Measurements from ENCODE around the gene MEX3A. TPM values are rescaled to one million over a fixed set of nuclear protein-coding genes. Genes with fewer than 3 reads are reported as not detected.
"Not testable (repeated sequence)": the region's sequence is repeated elsewhere in the genome, so short reads cannot be mapped to it uniquely, and the experiment has no call there.

MEX3A gene
- total and polyA plus RNA-seq, 9 donors: 3.5 to 12.4 (median 9.1) TPM

GRCh38 chr1:156128654-156129597 lies 46.7 kb upstream of the MEX3A start:
- H3K27me3 ChIP-seq: no peaks in the 10 kb centered on the region
- peak overlapping the region; percentile 17 for H3K4me3 ChIP-seq
- peak; percentile 77 to 83 (median 80) for DNase-seq
- H3K36me3 ChIP-seq: no peaks in the 10 kb centered on the region
- intact Hi-C loops (cut with DNase I): loop anchor here in 1 of 4 donors (2.0 kb wide), 1 partner anchor 32 kb away; no protein-coding TSS in a partner anchor
- H3K27ac ChIP-seq: peak overlapping the region; percentile 95 to 99
- H3K9me3 ChIP-seq: no peaks in the 10 kb centered on the region
- TF ChIP-seq POLR2A (IDR thresholded peaks at IDR 0.05) (no peak), CTCF (IDR thresholded peaks at IDR 0.05) (peak in 1 of 3 donors; percentile 4), EP300 (IDR thresholded peaks at IDR 0.05) (peak; percentile 54)
- 0 to 5% (median 1%) methylated on average over 8 of the region's 8 CpGs for WGBS, 3 donors
- peaks cover 44% of the 10 kb centered on the region for H3K4me1 ChIP-seq (ENCODE audit: insufficient read depth)

- peak in 1 of 5 donors; percentile 32 for DNase-seq
- Histone ChIP-seq H3K4me1 (ENCODE audit: insufficient read depth) (peaks cover 44% of the 10 kb centered on the region), H3K27me3 (no peaks in the 10 kb centered on the region), H3K4me3 (peak overlapping the region; percentile 15), H3K27ac (peak overlapping the region; percentile 95 to 99), H3K36me3 (no peaks in the 10 kb centered on the region), H3K9me3 (no peaks in the 10 kb centered on the region)
- WGBS, 3 donors: 7 to 11% (median 9%) methylated on average over 2 of the region's 2 CpGs
- intact Hi-C loops (cut with DNase I): loop anchor here in 1 of 4 donors (2.0 kb wide), 1 partner anchor 31 kb away; no protein-coding TSS in a partner anchor
- TF ChIP-seq CTCF (IDR thresholded peaks at IDR 0.05): no peak
- no peak for TF ChIP-seq EP300 (IDR thresholded peaks at IDR 0.05)
- no peak for TF ChIP-seq POLR2A (IDR thresholded peaks at IDR 0.05)
Measured at GRCh38 chr1:156128308-156128653, 46.0 kb upstream of the MEX3A start.

GRCh38 chr1:156126630-156127534 lies 44.6 kb upstream of the MEX3A start:
- no peaks in the 10 kb centered on the region for H3K27me3 ChIP-seq
- no peak for TF ChIP-seq CTCF (IDR thresholded peaks at IDR 0.05)
- TF ChIP-seq POLR2A (IDR thresholded peaks at IDR 0.05): no peak
- no peak for TF ChIP-seq EP300 (IDR thresholded peaks at IDR 0.05)
- peaks cover 48% of the 10 kb centered on the region for H3K4me1 ChIP-seq (ENCODE audit: insufficient read depth)
- WGBS, 3 donors: 27 to 36% (median 29%) methylated on average over 15 of the region's 15 CpGs
- peak overlapping the region; percentile 19 for H3K4me3 ChIP-seq
- H3K36me3 ChIP-seq: no peaks in the 10 kb centered on the region
- peak; percentile 49 to 70 (median 66) for DNase-seq
- no peaks in the 10 kb centered on the region for H3K9me3 ChIP-seq
- intact Hi-C loops (cut with DNase I): no loop called here
- peak overlapping the region; percentile 95 to 99 for H3K27ac ChIP-seq

- no peaks in the 10 kb centered on the region for H3K36me3 ChIP-seq
- WGBS, 3 donors: 12 to 14% (median 13%) methylated on average over 11 of the region's 11 CpGs
- DNase-seq: peak; percentile 93 to 95 (median 93)
- TF ChIP-seq POLR2A (IDR thresholded peaks at IDR 0.05) (peak; percentile 24), CTCF (IDR thresholded peaks at IDR 0.05) (peak in 2 of 3 donors; percentile 24 to 39), EP300 (IDR thresholded peaks at IDR 0.05) (peak; percentile 48)
- H3K27me3 ChIP-seq: no peaks in the 10 kb centered on the region
- peaks cover 55% of the 10 kb centered on the region for H3K4me1 ChIP-seq (ENCODE audit: insufficient read depth)
- H3K4me3 ChIP-seq: peak overlapping the region; percentile 19
- peak overlapping the region; percentile 95 to 99 for H3K27ac ChIP-seq
- no peaks in the 10 kb centered on the region for H3K9me3 ChIP-seq
- intact Hi-C loops (cut with DNase I): no loop called here
Measured at GRCh38 chr1:156126043-156126629, 43.9 kb upstream of the MEX3A start.

- H3K27me3 ChIP-seq; intact Hi-C loops (cut with DNase I); H3K36me3 ChIP-seq; H3K9me3 ChIP-seq: not testable (repeated sequence)
- peak overlapping the region; percentile 95 to 99 for H3K27ac ChIP-seq
- peak in 1 of 5 donors; percentile 41 for DNase-seq
- H3K4me3 ChIP-seq: peak overlapping the region; percentile 19
- WGBS, 3 donors: 61 to 74% (median 71%) methylated on average over 10 of the region's 10 CpGs
- peaks cover 59% of the 10 kb centered on the region for H3K4me1 ChIP-seq (ENCODE audit: insufficient read depth)
Measured at GRCh38 chr1:156125544-156125943, 43.3 kb upstream of the MEX3A start.

Measured in ovary (tissue), 9 donors.